ENCODE data around the gene CAPZA2. TPM values are rescaled to one million over a fixed set of nuclear protein-coding genes. Genes with fewer than 3 reads are reported as not detected.
"Not testable (repeated sequence)": the region's sequence is repeated elsewhere in the genome, so short reads cannot be mapped to it uniquely, and the experiment has no call there.

CAPZA2 gene
- total RNA-seq, result 100 to 1,000 TPM; 174 to 189 TPM

DNA sequence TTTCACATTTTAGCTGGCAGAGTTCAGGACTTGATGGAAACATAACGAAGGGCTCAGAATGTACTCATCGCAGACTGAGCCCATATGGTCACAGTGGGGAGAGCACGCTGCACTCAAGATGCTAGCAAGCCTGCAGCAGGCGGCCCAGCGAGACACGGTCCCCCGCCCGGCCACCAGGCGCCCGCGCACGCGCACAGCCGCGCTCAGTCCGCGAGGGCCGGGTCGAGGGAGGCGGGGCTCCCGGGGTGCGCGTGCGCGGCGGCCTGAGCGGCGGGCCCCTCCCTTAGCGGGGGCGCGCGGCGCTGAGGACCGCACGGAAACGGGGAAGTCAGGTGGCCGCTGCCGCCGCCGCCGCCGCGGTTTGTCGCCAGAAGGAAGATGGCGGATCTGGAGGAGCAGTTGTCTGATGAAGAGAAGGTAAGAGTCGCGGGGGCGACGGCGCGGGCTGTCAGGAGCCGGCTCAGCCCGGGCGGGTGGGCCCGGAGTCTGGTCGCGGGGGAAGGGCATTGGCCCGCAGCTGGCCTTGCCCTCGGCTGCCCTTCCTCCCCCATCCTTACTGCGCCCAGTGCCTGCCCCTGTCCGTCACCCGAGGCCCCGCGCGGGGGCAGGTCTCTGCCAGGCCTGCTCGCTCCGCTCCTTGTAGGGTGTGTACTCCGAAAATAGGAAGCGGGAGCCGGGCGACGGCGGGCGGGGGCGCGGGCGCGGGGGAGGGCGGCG is at the start of gene CAPZA2:
CAPZA2 (plus strand) TSS at position 354 of the 717 bp plus-strand sequence; CDS start at position 379, 25 bp downstream.
- CTCF ChIA-PET, result interaction anchor here (1.6 kb wide), 1 partner anchor 97 kb away, joined by 3 read pairs; no protein-coding TSS in a partner anchor
- POLR2A ChIA-PET, result interaction anchor here (0.5 kb wide), 1 partner anchor 27 kb away, joined by 6 read pairs; no protein-coding TSS in a partner anchor

DNA sequence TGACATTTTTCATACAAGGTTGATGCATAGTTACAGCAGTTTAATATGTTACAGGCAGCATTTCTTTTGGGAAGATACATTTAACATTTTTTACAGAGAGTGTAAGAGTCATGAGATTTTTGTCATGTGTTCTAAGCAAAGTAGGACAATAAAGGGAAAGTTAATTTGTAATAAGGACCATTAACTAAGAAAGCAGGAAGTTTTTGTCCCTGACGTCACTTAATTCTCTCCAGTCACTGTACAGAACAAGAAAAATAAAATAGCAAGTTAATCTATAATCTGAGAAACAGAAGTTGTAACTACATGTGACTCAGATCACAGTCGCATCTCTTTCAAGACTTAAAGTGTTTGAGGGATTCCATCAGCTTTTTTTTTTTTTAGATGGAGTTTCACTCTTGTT is 49.5 kb upstream of the CAPZA2 start:
- CTCF ChIA-PET, result no interaction called here

DNA sequence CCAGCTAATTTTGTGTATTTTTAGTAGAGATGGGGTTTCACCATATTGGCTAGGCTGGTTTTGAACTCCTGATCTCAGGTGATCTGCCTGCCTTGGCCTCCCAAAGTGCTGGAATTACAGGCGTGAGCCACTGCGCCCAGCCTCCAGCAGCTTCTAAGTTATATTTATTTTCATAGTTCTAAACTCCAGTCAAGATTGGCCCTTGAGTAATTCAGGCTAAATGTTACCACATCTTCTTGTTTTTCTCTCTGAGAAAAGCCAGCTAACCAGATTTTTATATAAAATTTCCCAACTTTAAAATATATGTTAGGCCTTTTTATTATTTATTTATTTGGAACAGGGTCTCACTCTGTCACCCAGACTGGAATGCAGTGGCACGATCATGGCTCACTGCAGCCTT is 49.0 kb upstream of the CAPZA2 start:
- CTCF ChIA-PET, POLR2A ChIA-PET: not testable (repeated sequence)

More for the DNA sequence above, 49.5 kb upstream of the CAPZA2 start:
- POLR2A ChIA-PET, result no interaction called here

- ChIA-PET CTCF (no interaction called here), POLR2A (no interaction called here)
Measured at GRCh38 chr7:116815041-116815440, 47.3 kb upstream of the CAPZA2 start.

- ChIA-PET CTCF (no interaction called here), POLR2A (no interaction called here)
Measured at GRCh38 chr7:116820149-116820548, 42.2 kb upstream of the CAPZA2 start.

DNA sequence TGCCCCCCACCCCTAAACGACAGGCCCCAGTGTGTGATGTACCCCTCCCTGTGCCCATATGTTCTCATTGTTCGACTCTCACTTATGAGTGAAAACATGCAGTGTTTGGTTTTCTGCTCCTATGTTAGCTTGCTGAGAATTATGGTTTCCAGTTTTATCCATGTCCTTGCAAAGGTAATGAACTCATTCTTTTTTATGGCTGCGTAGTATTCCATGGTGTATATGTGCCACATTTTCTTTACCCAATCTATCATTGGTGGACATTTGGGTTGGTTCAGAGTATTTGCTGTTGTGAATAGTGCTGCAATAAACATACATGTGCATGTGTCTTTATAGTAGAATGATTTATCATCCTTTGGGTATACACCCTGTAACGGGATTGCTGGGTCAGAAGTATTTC is 40.7 kb upstream of the CAPZA2 start:
- CTCF ChIA-PET, POLR2A ChIA-PET: not testable (repeated sequence)

DNA sequence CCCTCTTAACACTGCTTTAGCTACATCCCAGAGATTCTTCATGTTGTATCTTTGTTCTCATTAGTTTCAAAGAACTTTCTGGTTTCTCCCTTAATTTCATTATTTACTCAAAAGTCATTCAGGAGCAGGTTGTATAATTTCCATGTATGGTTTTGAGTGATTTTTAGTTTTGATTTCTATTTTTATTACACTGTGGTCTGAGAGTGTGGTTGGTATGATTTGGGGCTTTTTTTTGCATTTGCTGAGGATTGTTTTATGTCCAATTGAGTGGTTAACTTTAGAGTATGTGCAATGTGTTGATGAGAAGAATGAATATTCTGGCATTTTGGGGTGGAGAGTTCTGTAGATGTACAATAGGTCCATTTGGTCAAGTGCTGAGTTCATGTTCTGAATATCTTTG is 37.9 kb upstream of the CAPZA2 start:
- ChIA-PET POLR2A (no interaction called here), CTCF (no interaction called here)

DNA sequence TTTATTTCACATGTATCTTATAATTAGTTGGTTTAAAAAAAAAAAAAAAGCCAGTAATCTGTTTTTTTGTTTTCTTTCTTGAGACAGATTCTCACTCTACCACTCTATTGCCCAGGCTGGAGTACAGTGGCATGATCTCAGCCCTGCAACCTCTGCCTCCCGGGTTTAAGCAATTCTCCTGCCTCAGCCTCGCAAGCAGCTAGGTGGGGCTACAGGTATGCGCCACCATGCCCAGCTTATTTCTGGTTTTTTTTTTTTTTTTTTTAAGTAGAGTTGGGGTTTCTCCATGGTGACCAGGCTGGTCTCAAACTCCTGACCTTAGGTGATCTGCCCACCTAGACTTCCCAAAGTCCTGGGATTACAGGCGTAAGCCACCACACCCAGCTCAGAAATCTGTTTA is 34.1 kb upstream of the CAPZA2 start:
- ChIA-PET POLR2A (no interaction called here), CTCF (no interaction called here)

DNA sequence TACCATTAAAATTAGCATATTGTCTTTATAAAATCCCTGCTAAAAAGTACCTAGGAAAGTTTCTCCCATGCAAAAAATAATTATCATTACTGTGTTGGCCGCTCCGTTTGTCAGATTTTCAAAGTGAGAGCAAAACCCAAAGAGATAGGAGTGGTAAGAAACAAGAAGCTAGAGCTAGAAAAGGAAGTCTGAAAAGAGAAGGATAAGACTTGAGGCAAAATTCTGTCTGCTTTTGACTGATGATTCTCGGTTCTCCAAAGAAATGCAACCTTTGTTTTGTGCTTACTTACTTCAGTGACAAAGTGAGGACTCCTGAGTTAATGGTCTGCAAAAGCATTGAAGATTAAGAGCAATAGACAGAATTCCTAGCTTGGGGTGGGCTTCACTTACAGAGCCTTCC is 33.3 kb upstream of the CAPZA2 start:
- POLR2A ChIA-PET, result no interaction called here
- CTCF ChIA-PET, result no interaction called here

DNA sequence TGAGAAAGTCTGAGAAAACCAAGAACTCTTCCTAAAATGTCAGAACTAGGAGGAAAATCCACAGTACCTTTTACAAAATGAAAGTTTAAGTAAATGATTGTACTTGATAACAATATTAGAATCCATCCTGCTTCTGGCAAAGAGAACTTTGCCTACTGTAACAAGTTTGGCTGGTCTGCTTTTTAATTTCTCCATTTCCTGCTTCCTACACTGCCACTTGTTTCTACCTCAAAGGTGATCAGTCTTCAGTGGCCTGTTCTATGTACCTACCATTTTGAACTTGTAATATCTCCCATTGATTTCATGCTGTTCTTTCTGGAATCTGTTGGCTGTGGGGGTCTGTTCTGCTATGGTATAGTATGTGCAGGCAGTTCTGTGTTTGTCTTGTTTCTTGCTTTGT is 32.9 kb upstream of the CAPZA2 start:
- ChIA-PET CTCF (no interaction called here), POLR2A (no interaction called here)

- ChIA-PET CTCF (no interaction called here), POLR2A (no interaction called here)
Measured at GRCh38 chr7:116832692-116833091, 29.7 kb upstream of the CAPZA2 start.

- ChIA-PET CTCF (no interaction called here), POLR2A (no interaction called here)
Measured at GRCh38 chr7:116834815-116835504, 27.4 kb upstream of the CAPZA2 start.

GRCh38 chr7:116836048-116836447 is 26.3 kb upstream of the CAPZA2 start:
- CTCF ChIA-PET, result no interaction called here
- POLR2A ChIA-PET, result no interaction called here

GRCh38 chr7:116836911-116837310 is 25.5 kb upstream of the CAPZA2 start:
- ChIA-PET CTCF (no interaction called here), POLR2A (interaction anchor here (0.6 kb wide), 1 partner anchor 468 kb away, joined by 3 read pairs; no protein-coding TSS in a partner anchor)

DNA sequence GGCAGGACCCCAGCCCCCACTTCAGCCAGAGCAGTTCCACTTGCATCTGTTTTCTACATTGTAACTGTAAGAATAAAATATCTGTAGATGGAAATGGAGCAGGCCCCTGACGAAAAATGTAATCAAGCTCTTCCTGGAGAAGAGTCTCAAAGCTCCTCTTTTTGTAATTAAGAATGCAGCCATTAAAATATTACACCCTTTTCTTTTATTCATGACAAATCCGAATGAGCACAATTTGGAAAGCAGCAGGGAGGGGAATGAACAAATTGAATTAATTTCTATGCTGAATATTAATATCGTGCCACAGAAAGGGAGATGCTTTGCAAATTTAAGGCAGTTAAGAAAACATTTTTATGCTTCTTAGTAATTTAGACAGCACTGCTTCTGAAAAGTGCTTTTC is 24.8 kb upstream of the CAPZA2 start:
- CTCF ChIA-PET, result no interaction called here
- POLR2A ChIA-PET, result interaction anchor here (0.6 kb wide), 1 partner anchor 469 kb away, joined by 3 read pairs; no protein-coding TSS in a partner anchor

GRCh38 chr7:116840256-116840655 is 22.1 kb upstream of the CAPZA2 start:
- ChIA-PET POLR2A (no interaction called here), CTCF (no interaction called here)

GRCh38 chr7:116842371-116842770 is 20.0 kb upstream of the CAPZA2 start:
- POLR2A ChIA-PET, result no interaction called here

DNA sequence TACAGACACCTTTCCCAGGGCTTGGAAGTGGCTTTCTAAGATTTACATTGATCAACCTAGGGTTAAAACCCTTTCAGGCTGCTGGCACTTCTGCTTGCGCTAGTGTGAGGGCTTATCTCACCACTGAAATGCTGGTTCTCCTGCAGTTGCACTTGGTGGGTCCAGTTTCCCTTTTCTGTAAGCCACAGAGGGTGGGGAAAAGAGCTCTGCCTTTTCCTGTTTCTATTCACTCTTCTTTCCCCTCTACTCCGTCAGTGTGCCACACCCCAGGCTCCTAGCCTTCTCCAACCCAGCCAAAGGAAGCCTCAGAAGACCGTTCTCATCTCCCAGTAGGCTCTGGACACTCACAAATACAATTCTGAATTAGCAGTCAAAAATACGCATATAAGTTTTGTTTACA is 19.0 kb upstream of the CAPZA2 start:
- ChIA-PET CTCF (no interaction called here), POLR2A (no interaction called here)

More at GRCh38 chr7:116842371-116842770, 20.0 kb upstream of the CAPZA2 start:
- CTCF ChIA-PET, result no interaction called here

DNA sequence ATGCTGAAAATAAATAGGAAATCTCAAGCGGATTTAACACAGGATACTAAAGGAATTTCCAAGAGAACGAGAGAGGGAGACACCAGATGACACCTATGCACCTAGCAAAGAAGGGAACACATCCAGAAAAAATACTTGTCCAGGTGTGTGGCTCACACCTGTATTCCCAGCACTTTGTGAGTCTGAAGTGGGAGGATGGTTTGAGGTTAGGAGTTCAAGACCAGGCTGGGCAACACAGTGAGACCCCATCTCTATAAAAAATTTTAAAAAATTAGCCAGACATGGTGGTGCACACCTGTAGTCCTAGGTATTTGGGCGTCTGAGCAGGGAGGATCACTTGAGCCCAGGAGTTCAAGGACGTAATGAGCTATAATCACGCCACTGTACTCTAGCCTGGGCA is 11.2 kb upstream of the CAPZA2 start:
- POLR2A ChIA-PET, result no interaction called here
- CTCF ChIA-PET, result no interaction called here

DNA sequence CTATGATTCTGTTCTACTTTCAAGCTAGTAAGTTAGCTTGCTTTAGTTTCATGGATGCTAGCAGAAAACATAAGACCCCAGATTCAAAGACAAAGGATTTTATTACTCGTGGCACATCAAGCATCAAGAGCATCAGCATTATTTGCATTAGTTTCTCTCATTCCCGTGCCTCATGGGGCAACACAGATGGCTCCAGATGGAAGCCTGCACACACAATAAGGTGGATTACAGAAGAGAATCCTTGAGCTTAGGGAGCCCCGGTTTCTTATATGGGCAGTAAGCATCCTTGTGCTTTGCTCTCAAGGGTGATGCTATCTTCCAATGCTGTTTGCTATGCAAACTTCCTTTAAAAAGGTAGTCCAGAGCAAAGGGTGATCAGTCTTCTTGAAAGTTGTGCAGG is 10.7 kb upstream of the CAPZA2 start:
- ChIA-PET POLR2A (no interaction called here), CTCF (no interaction called here)

GRCh38 chr7:116854132-116854531 is 8.3 kb upstream of the CAPZA2 start:
- POLR2A ChIA-PET, result no interaction called here
- CTCF ChIA-PET, result no interaction called here

DNA sequence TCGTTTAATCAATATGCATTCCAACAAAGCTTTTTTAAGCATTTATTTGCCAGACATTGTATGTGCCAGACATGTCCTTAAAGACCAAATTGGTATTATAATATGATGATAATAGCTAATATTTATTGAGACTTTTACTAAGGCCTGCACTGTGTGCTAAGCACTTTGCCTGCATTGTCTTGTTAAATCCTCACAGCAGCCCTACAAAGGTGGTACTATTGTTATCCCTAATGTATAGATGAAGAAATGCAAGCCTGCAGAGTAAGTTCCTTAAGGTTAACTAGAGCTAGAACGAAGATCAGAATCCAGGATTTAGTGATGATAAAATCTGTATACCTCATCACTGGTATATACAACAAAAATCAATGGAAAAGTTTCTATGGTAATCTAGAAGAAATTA is 5.3 kb upstream of the CAPZA2 start:
- CTCF ChIA-PET, result interaction anchor here (1.1 kb wide), 1 partner anchor 8 kb away, joined by 3 read pairs; no protein-coding TSS in a partner anchor
- POLR2A ChIA-PET, result no interaction called here

Measured in activated CD8-positive, alpha-beta memory T cell treated with anti-CD3 and anti-CD28 coated beads for 36 hours (primary cell).